ENCODE measurements around the gene HSPA1B.

- TF ChIP-seq CTCF (conservative IDR thresholded peaks at IDR 0.05; ENCODE audit: low read depth, low read length) (no peak), EZH2 (IDR thresholded peaks at IDR 0.05; ENCODE audit: borderline replicate concordance, low read depth, low read length, poor library complexity, severe bottlenecking) (no peak)
These were observed 10.0 kb downstream of the HSPA1B start for GRCh38 chr6:31837369-31838113.

All from A673 (cell line).